Panc1 (cell line): ENCODE data around the gene GFAP. TPM values are rescaled to one million over a fixed set of nuclear protein-coding genes. Genes with fewer than 3 reads are reported as not detected.

Experiments used
- ATAC-seq: fragments of 200-7000 bp; cut with Tn5 transposase; 2 replicates; pipeline ENCODE4 v1.9.1; 2020; ENCODE audit warnings: mild to moderate bottlenecking, moderate library complexity
- BruUV-seq: library from RNA; stranded (reverse); fragments of 400-500 nt; replicated peaks from 2 replicates; lab custom pipeline; 2021; lab: Mats Ljungman, UMichigan
- CTCF ChIA-PET: fragments of 300-600 bp; sonication (Branson Sonifier 250); formaldehyde crosslinking; loops from one replicate; lab custom pipeline; 2022; ENCODE audit warnings: antibody characterized with exemption; lab: Charles Lee
- POLR2A ChIA-PET: fragments of 300-600 bp; sonication (Branson Sonifier 250); formaldehyde crosslinking; loops from one replicate; lab custom pipeline; 2022; ENCODE audit warnings: antibody characterized with exemption; lab: Charles Lee
- DNase-seq: peaks from one replicate; pipeline ENCODE4 v3.0.0-alpha.2; 2010; ENCODE audit warnings: low read depth, low spot score
- H3K27ac ChIP-seq: 2 replicates; pipeline ENCODE4 v1.5.1; 2011; ENCODE audit warnings: mild to moderate bottlenecking, low read length, inconsistent platforms
- H3K27me3 ChIP-seq: fragments of 200-500 bp; sonication (Bioruptor generic); 2 replicates; pipeline ENCODE4 v1.6.0; 2014; ENCODE audit warnings: low read length, inconsistent platforms; ENCODE audit not compliant: control insufficient read depth, insufficient read depth
- H3K36me3 ChIP-seq: fragments of 200-500 bp; sonication (Bioruptor generic); 2 replicates; pipeline ENCODE4 v1.5.1; 2014; ENCODE audit warnings: inconsistent platforms, mild to moderate bottlenecking, low read length, moderate library complexity; ENCODE audit not compliant: control insufficient read depth, insufficient read depth
- H3K4me1 ChIP-seq: 2 replicates; pipeline ENCODE4 v1.5.1; 2011; ENCODE audit warnings: inconsistent platforms, mild to moderate bottlenecking, low read length, moderate library complexity; ENCODE audit not compliant: control insufficient read depth, insufficient read depth
- H3K4me3 ChIP-seq, 2 experiments: 2 replicates each; pipeline ENCODE4 v1.5.1; 2011 to 2012; ENCODE audit warnings: low read depth in 2 of 2, low read length in 2 of 2, mild to moderate bottlenecking in 2 of 2, inconsistent platforms in 1 of 2, moderate library complexity in 1 of 2
- H3K9me3 ChIP-seq: fragments of 200-500 bp; sonication (Bioruptor generic); 2 replicates; pipeline ENCODE4 v1.5.1; 2014; ENCODE audit warnings: low read depth, mild to moderate bottlenecking, inconsistent platforms, low read length, moderate library complexity; ENCODE audit not compliant: control insufficient read depth, insufficient read depth
- POLR2AphosphoS5 ChIP-seq: IDR thresholded peaks from 2 replicates; pipeline ENCODE4 v1.6.1; 2012; ENCODE audit warnings: mild to moderate bottlenecking, low read depth, low read length, moderate library complexity
- SIN3A ChIP-seq: IDR thresholded peaks from 2 replicates; pipeline ENCODE4 v1.6.1; 2012; ENCODE audit warnings: low read depth, mild to moderate bottlenecking, low read length, moderate library complexity, borderline replicate concordance; ENCODE audit not compliant: insufficient read depth
- TCF7L2 ChIP-seq: IDR thresholded peaks from 2 replicates; pipeline ENCODE4 v1.6.1; 2011; ENCODE audit warnings: mild to moderate bottlenecking, low read depth, low read length, inconsistent platforms
- in situ Hi-C: cut with HindIII; loops from 2 replicates; pipeline ENCODE4 v1.10.0; 2016; ENCODE audit warnings: low sequenced_read_pairs, low pct_unique_long_range_greater_than_20kb
- intact Hi-C: fragments of 100-400 bp; cut with micrococcal nuclease; formaldehyde crosslinking; loops from one replicate; pipeline ENCODE4 v1.10.0; 2022; ENCODE audit not compliant: unreplicated experiment
- total RNA-seq: library from RNA; stranded (reverse); gene quantifications from one replicate; pipeline ENCODE4 v1.2.1, GENCODE V29; 2021; ENCODE audit not compliant: unreplicated experiment
- TF ChIP-seq, protein P1 (sequence below), 2 experiments: IDR thresholded peaks; 2 replicates each; pipeline ENCODE4 v1.6.1; 2011 to 2012; ENCODE audit warnings: low read depth in 2 of 2, control low read depth in 1 of 2, low read length in 1 of 2, mild to moderate bottlenecking in 1 of 2, moderate library complexity in 1 of 2; ENCODE audit not compliant: insufficient read depth in 1 of 2
- TF ChIP-seq, protein P2 (sequence below): fragments of 450-650 bp; IDR thresholded peaks from 2 replicates; pipeline ENCODE4 v1.5.1; 2017; ENCODE audit warnings: mild to moderate bottlenecking

GFAP gene
- total RNA-seq, 1 experiment from 2014 or later: not detected

DNA sequence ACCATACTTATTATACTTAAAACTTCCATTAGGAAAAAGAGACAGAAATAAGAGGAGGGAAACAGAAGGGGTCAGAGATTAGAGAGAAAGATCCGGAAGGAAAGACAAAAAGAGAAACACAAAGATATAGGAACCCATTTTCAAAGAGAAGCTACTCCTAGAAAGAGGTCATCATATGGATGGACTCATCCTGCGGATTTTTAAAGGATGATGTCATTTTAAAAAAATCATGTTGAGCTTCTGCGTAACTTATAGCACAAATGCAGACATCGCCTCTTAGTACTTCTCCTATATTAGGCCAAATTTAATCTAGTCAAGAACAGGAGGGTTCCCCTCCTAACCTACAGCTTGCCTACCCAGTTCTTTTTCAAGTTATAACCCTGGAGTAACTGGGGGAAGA is 34.2 kb downstream of the GFAP start:
- ATAC-seq (no peak), DNase-seq (no peak)
- H3K27ac ChIP-seq: no peak overlapping the region
- no peaks in the 10 kb centered on the region for H3K27me3 ChIP-seq
- POLR2A ChIA-PET: no interaction called here
- CTCF ChIA-PET: no interaction called here
- BruUV-seq: no TSS peak
- no peaks in the 10 kb centered on the region for H3K4me1 ChIP-seq
- in situ Hi-C loops (no loop called here), intact Hi-C loops (no loop called here)
- TF ChIP-seq SIN3A (no peak), TCF7L2 (no peak)
- TF ChIP-seq, protein P1, sequence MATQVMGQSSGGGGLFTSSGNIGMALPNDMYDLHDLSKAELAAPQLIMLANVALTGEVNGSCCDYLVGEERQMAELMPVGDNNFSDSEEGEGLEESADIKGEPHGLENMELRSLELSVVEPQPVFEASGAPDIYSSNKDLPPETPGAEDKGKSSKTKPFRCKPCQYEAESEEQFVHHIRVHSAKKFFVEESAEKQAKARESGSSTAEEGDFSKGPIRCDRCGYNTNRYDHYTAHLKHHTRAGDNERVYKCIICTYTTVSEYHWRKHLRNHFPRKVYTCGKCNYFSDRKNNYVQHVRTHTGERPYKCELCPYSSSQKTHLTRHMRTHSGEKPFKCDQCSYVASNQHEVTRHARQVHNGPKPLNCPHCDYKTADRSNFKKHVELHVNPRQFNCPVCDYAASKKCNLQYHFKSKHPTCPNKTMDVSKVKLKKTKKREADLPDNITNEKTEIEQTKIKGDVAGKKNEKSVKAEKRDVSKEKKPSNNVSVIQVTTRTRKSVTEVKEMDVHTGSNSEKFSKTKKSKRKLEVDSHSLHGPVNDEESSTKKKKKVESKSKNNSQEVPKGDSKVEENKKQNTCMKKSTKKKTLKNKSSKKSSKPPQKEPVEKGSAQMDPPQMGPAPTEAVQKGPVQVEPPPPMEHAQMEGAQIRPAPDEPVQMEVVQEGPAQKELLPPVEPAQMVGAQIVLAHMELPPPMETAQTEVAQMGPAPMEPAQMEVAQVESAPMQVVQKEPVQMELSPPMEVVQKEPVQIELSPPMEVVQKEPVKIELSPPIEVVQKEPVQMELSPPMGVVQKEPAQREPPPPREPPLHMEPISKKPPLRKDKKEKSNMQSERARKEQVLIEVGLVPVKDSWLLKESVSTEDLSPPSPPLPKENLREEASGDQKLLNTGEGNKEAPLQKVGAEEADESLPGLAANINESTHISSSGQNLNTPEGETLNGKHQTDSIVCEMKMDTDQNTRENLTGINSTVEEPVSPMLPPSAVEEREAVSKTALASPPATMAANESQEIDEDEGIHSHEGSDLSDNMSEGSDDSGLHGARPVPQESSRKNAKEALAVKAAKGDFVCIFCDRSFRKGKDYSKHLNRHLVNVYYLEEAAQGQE (IDR thresholded peaks at IDR 0.05; ENCODE audit: insufficient read depth in 1 of 2, low read depth in 2 of 2, low read length in 1 of 2): no peak
- H3K9me3 ChIP-seq: no peaks in the 10 kb centered on the region
- H3K4me3 ChIP-seq: no peak overlapping the region
- H3K36me3 ChIP-seq: peaks cover 20% of the 10 kb centered on the region; the same call in 1 of the 2 replicates

DNA sequence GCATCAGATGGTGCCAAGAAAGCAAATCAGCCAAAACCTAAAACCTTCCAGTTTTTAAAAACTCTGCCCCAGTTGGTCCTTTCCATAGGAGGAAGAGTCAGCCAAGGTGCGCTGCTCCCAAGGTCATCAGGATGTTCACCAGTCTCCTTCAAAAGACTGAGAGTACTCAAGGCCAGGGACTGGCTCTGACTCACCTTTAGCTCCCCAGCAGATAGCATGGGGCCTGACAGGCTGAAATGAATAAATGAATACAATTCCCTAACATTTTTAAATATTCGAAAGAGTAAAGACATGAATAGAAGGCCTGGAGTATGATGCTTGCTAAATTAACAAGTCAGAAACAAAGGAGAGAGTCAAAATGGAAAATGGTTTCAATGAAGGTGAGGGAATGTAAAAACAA is 35.2 kb downstream of the GFAP start:
- H3K27me3 ChIP-seq: no peaks in the 10 kb centered on the region
- no peaks in the 10 kb centered on the region for H3K4me1 ChIP-seq
- no peak overlapping the region for H3K4me3 ChIP-seq
- no TSS peak for BruUV-seq
- in situ Hi-C loops: no loop called here
- ATAC-seq (no peak), DNase-seq (no peak)
- intact Hi-C loops: no loop called here
- peaks cover 22% of the 10 kb centered on the region; the same call in 1 of the 2 replicates for H3K36me3 ChIP-seq
- ChIA-PET POLR2A (no interaction called here), CTCF (no interaction called here)
- TF ChIP-seq POLR2AphosphoS5: no peak
- TF ChIP-seq TCF7L2: no peak
- TF ChIP-seq, protein P2, sequence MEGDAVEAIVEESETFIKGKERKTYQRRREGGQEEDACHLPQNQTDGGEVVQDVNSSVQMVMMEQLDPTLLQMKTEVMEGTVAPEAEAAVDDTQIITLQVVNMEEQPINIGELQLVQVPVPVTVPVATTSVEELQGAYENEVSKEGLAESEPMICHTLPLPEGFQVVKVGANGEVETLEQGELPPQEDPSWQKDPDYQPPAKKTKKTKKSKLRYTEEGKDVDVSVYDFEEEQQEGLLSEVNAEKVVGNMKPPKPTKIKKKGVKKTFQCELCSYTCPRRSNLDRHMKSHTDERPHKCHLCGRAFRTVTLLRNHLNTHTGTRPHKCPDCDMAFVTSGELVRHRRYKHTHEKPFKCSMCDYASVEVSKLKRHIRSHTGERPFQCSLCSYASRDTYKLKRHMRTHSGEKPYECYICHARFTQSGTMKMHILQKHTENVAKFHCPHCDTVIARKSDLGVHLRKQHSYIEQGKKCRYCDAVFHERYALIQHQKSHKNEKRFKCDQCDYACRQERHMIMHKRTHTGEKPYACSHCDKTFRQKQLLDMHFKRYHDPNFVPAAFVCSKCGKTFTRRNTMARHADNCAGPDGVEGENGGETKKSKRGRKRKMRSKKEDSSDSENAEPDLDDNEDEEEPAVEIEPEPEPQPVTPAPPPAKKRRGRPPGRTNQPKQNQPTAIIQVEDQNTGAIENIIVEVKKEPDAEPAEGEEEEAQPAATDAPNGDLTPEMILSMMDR: no peak
- TF ChIP-seq SIN3A: no peak
- TF ChIP-seq, protein P1 (IDR thresholded peaks at IDR 0.05; ENCODE audit: insufficient read depth in 1 of 2, low read depth in 2 of 2, low read length in 1 of 2): no peak
- no peak overlapping the region for H3K27ac ChIP-seq
- H3K9me3 ChIP-seq: no peaks in the 10 kb centered on the region
